Muscle layer of colon (tissue), 2 donors: ENCODE data around the gene ISCA2.

Experiments used
- H3K27ac ChIP-seq: one replicate; pipeline ENCODE4 v1.7.0; 2013; ENCODE audit warnings: low read depth, mild to moderate bottlenecking, low read length, moderate library complexity
- H3K27me3 ChIP-seq, 2 donors: one replicate each; pipeline ENCODE4 v1.7.0; 2013; ENCODE audit warnings: low read length in 2 of 2, mild to moderate bottlenecking in 2 of 2; ENCODE audit not compliant: insufficient read depth in 2 of 2, control insufficient read depth in 1 of 2
- H3K36me3 ChIP-seq: one replicate; pipeline ENCODE4 v1.7.0; 2013; ENCODE audit warnings: mild to moderate bottlenecking, low read length; ENCODE audit not compliant: insufficient read depth
- H3K4me1 ChIP-seq: one replicate; pipeline ENCODE4 v1.7.0; 2013; ENCODE audit warnings: mild to moderate bottlenecking, low read length; ENCODE audit not compliant: insufficient read depth
- H3K4me3 ChIP-seq, 2 donors: one replicate each; pipeline ENCODE4 v1.7.0; 2013; ENCODE audit warnings: low read length in 2 of 2, low read depth in 1 of 2, mild to moderate bottlenecking in 1 of 2, moderate library complexity in 1 of 2
- H3K9ac ChIP-seq: one replicate; pipeline ENCODE4 v1.7.0; 2013; ENCODE audit warnings: low read length
- H3K9me3 ChIP-seq: one replicate; pipeline ENCODE4 v1.7.0; 2013; ENCODE audit warnings: mild to moderate bottlenecking, low read length
- donor health status: abdominal sarcoma.
- donor health status: Adenocarcinoma of cecum.

Gene ISCA2

GRCh38 chr14:74468513-74468912, 25.1 kb upstream of the ISCA2 start:
- Histone ChIP-seq H3K4me3 (no peak overlapping the region), H3K27ac (no peak overlapping the region), H3K4me1 (no peaks in the 10 kb centered on the region), H3K9me3 (no peaks in the 10 kb centered on the region), H3K36me3 (peaks cover 17% of the 10 kb centered on the region), H3K9ac (no peak overlapping the region), H3K27me3 (no peaks in the 10 kb centered on the region)

DNA sequence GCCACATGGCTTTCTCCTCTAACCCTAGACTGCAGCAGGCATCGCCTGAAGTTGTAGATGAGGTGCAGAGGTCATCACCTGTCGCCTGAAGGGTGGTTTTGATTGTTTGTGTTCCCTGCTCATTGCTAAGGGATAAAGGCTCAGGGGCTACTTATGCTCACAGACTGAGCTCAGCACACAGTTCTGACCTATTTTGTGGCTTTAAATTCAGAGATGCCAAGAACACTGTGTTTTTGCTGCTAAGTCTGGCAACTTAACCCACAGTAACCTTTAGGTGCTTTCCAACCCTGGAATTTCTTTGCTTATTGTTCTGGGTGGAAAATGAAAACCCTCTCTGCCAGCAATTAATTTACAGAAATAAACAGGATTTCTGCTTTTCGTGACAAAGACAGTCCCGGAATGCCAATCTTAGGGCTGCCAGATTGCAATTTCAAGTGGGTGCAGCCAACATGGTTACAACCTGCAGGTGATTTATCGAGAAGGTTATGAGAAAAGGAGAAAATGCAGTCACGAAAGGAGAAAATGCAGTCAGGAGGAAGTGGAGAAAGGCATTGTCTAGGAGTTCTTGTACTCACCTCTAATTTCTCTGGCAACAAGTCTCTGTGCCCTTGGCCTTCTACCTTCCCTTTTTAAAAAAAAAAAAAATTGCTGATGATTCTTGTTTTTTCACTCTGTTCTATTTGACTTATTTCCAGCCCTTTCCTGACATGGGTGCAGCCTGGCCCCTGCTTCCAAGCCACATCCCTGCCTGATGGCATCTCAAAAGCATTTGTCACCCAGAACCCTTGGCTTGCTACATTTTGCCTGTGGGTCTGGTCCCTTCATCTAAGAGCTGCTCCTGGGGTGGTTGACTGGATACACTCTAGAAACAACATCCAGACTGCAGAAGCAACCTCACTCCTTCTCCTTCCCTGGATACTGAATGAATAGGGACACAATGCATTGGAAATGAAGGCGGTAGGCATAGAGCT, 23.7 kb upstream of the ISCA2 start:
- no peak overlapping the region for H3K4me3 ChIP-seq
- no peaks in the 10 kb centered on the region for H3K27me3 ChIP-seq
- peaks cover 26% of the 10 kb centered on the region for H3K36me3 ChIP-seq
- H3K9me3 ChIP-seq: no peaks in the 10 kb centered on the region
- H3K9ac ChIP-seq: no peak overlapping the region
- H3K27ac ChIP-seq: no peak overlapping the region
- no peaks in the 10 kb centered on the region for H3K4me1 ChIP-seq

- no peak overlapping the region for H3K9ac ChIP-seq
- H3K36me3 ChIP-seq: peaks cover 34% of the 10 kb centered on the region
- no peaks in the 10 kb centered on the region for H3K4me1 ChIP-seq
- H3K27ac ChIP-seq: no peak overlapping the region
- H3K4me3 ChIP-seq: no peak overlapping the region
- H3K27me3 ChIP-seq: no peaks in the 10 kb centered on the region
- H3K9me3 ChIP-seq: no peaks in the 10 kb centered on the region
These were observed 21.0 kb upstream of the ISCA2 start for GRCh38 chr14:74472601-74473000.

- Histone ChIP-seq H3K4me3 (no peak overlapping the region), H3K9me3 (no peaks in the 10 kb centered on the region), H3K4me1 (no peaks in the 10 kb centered on the region), H3K36me3 (peaks cover 45% of the 10 kb centered on the region), H3K9ac (no peak overlapping the region), H3K27me3 (no peaks in the 10 kb centered on the region), H3K27ac (no peak overlapping the region)
These were observed 19.2 kb upstream of the ISCA2 start for GRCh38 chr14:74474376-74474775.

- Histone ChIP-seq H3K4me3 (no peak overlapping the region), H3K4me1 (no peaks in the 10 kb centered on the region), H3K27ac (no peak overlapping the region), H3K9me3 (no peaks in the 10 kb centered on the region), H3K27me3 (no peaks in the 10 kb centered on the region), H3K9ac (no peak overlapping the region), H3K36me3 (peaks cover 52% of the 10 kb centered on the region)
These were observed 17.9 kb upstream of the ISCA2 start for GRCh38 chr14:74475678-74476077.

GRCh38 chr14:74476107-74476506, 17.5 kb upstream of the ISCA2 start:
- Histone ChIP-seq H3K36me3 (peaks cover 52% of the 10 kb centered on the region), H3K9ac (no peak overlapping the region), H3K27ac (no peak overlapping the region), H3K4me3 (no peak overlapping the region), H3K4me1 (no peaks in the 10 kb centered on the region), H3K9me3 (no peaks in the 10 kb centered on the region), H3K27me3 (no peaks in the 10 kb centered on the region)

GRCh38 chr14:74476607-74477006, 17.0 kb upstream of the ISCA2 start:
- peaks cover 55% of the 10 kb centered on the region for H3K36me3 ChIP-seq
- H3K4me1 ChIP-seq: no peaks in the 10 kb centered on the region
- no peaks in the 10 kb centered on the region for H3K9me3 ChIP-seq
- H3K27me3 ChIP-seq: no peaks in the 10 kb centered on the region
- no peak overlapping the region for H3K4me3 ChIP-seq
- H3K9ac ChIP-seq: no peak overlapping the region
- no peak overlapping the region for H3K27ac ChIP-seq

- no peaks in the 10 kb centered on the region for H3K9me3 ChIP-seq
- no peak overlapping the region for H3K9ac ChIP-seq
- peaks cover 57% of the 10 kb centered on the region for H3K36me3 ChIP-seq
- no peaks in the 10 kb centered on the region for H3K4me1 ChIP-seq
- no peak overlapping the region for H3K27ac ChIP-seq
- no peaks in the 10 kb centered on the region for H3K27me3 ChIP-seq
- no peak overlapping the region for H3K4me3 ChIP-seq
These were observed 14.4 kb upstream of the ISCA2 start for GRCh38 chr14:74478996-74479635.

- H3K4me1 ChIP-seq: no peaks in the 10 kb centered on the region
- peaks cover 60% of the 10 kb centered on the region for H3K36me3 ChIP-seq
- no peaks in the 10 kb centered on the region for H3K27me3 ChIP-seq
- no peaks in the 10 kb centered on the region for H3K9me3 ChIP-seq
- H3K9ac ChIP-seq: no peak overlapping the region
- H3K27ac ChIP-seq: no peak overlapping the region
- H3K4me3 ChIP-seq: no peak overlapping the region
These were observed 13.5 kb upstream of the ISCA2 start for GRCh38 chr14:74480046-74480445.

DNA sequence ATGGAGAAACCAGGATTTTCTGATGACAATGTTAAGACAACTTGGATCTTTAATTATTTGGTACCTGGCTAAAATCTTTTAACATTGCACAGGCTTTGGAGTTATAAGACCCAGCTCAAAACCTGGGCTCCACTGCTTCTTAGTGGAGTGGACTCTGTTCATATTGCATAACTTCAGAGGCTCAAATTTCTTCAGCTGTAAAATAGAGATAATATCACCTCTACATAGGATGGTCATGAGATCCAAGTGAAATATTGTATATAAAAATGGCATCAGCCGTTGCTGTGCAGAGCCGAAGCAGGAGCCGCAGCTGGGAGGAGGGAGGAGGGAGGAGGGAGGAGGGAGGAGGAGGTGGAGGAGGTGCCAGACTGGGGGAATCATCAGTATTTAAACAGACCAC, 11.0 kb upstream of the ISCA2 start:
- H3K4me3 ChIP-seq: no peak overlapping the region
- peaks cover 60% of the 10 kb centered on the region for H3K36me3 ChIP-seq
- no peaks in the 10 kb centered on the region for H3K9me3 ChIP-seq
- no peak overlapping the region for H3K9ac ChIP-seq
- H3K27ac ChIP-seq: no peak overlapping the region
- no peaks in the 10 kb centered on the region for H3K27me3 ChIP-seq
- H3K4me1 ChIP-seq: no peaks in the 10 kb centered on the region

DNA sequence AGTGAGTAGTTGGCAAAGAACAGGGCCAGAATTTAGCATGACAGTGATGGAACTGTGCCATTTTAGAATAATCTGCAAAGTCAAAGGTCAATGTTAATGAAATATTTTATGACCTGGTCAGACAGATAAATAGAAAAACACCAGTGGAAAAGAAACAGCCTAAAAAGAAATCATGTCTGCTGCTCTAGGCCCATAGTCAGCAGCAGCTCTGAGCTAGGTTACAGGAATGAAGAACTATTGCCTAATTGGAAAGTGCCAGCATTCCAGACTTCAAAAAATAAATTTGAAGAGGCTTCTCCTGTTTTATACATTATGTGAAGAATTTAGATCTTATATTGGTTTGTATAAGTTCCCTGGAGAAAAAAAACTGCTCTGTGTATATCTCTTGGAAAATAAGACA, 10.2 kb upstream of the ISCA2 start:
- Histone ChIP-seq H3K9me3 (no peaks in the 10 kb centered on the region), H3K4me3 (no peak overlapping the region), H3K4me1 (no peaks in the 10 kb centered on the region), H3K27me3 (no peaks in the 10 kb centered on the region), H3K9ac (no peak overlapping the region), H3K36me3 (peaks cover 59% of the 10 kb centered on the region), H3K27ac (no peak overlapping the region)
